ENCODE data around the gene TEAD1. TPM values are rescaled to one million over a fixed set of nuclear protein-coding genes. Genes with fewer than 3 reads are reported as not detected.

The TEAD1 gene
- total RNA-seq, 1 donor, result 176 TPM

DNA sequence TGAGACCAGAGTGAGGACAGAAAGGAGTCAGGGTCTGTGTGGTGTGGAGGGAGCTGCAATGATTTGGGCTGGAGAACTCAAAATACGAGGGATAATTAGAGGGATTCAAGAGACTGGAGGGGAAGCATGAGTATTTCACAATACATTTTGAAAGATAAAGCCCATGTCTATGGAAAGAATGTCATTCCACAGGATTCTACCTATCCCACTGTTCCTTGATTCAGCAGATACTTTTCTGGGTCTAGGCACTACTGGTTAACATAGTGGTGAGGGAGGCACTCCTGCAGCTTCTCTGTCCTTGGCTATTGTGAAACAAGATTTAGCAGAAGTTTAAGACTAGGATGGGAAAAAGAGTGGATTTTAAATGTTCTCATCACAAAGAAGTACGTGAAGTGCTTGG is 262.0 kb downstream of the TEAD1 start:
- H3K4me2 ChIP-seq (ENCODE audit: insufficient read depth, low read length), result no peak overlapping the region
- no peaks in the 10 kb centered on the region for H3K9me3 ChIP-seq (ENCODE audit: low read depth, low read length)
- H3K79me2 ChIP-seq (ENCODE audit: insufficient read depth, low read length), result peaks cover 3% of the 10 kb centered on the region
- TF ChIP-seq, protein P1, sequence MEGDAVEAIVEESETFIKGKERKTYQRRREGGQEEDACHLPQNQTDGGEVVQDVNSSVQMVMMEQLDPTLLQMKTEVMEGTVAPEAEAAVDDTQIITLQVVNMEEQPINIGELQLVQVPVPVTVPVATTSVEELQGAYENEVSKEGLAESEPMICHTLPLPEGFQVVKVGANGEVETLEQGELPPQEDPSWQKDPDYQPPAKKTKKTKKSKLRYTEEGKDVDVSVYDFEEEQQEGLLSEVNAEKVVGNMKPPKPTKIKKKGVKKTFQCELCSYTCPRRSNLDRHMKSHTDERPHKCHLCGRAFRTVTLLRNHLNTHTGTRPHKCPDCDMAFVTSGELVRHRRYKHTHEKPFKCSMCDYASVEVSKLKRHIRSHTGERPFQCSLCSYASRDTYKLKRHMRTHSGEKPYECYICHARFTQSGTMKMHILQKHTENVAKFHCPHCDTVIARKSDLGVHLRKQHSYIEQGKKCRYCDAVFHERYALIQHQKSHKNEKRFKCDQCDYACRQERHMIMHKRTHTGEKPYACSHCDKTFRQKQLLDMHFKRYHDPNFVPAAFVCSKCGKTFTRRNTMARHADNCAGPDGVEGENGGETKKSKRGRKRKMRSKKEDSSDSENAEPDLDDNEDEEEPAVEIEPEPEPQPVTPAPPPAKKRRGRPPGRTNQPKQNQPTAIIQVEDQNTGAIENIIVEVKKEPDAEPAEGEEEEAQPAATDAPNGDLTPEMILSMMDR (IDR thresholded peaks at IDR 0.05; ENCODE audit: extremely low read depth, low read depth, low read length), result no peak
- H3K4me1 ChIP-seq (ENCODE audit: insufficient read depth, low read length), result no peaks in the 10 kb centered on the region
- H3K36me3 ChIP-seq (ENCODE audit: insufficient read depth, low read length), result peaks cover 72% of the 10 kb centered on the region
- H3K4me3 ChIP-seq (ENCODE audit: insufficient read depth, low read length), result no peak overlapping the region
- H4K20me1 ChIP-seq (ENCODE audit: insufficient read depth, low read length), result no peaks in the 10 kb centered on the region
- H2AFZ ChIP-seq (ENCODE audit: low read length), result no peak overlapping the region
- H3K27ac ChIP-seq (ENCODE audit: low read depth, low read length), result no peak overlapping the region
- no peak for DNase-seq (ENCODE audit: insufficient read length, low spot score, missing footprints)
- no peaks in the 10 kb centered on the region for H3K27me3 ChIP-seq (ENCODE audit: insufficient read depth, low read length)

- TF ChIP-seq, protein P1 (IDR thresholded peaks at IDR 0.05; ENCODE audit: extremely low read depth, low read depth, low read length), result no peak
- H3K27ac ChIP-seq (ENCODE audit: low read depth, low read length), result no peak overlapping the region
- peaks cover 3% of the 10 kb centered on the region for H3K79me2 ChIP-seq (ENCODE audit: insufficient read depth, low read length)
- H3K9me3 ChIP-seq (ENCODE audit: low read depth, low read length), result no peaks in the 10 kb centered on the region
- DNase-seq (ENCODE audit: insufficient read length, low spot score, missing footprints), result no peak
- no peak overlapping the region for H3K4me3 ChIP-seq (ENCODE audit: insufficient read depth, low read length)
- no peaks in the 10 kb centered on the region for H3K27me3 ChIP-seq (ENCODE audit: insufficient read depth, low read length)
- H3K36me3 ChIP-seq (ENCODE audit: insufficient read depth, low read length), result peaks cover 75% of the 10 kb centered on the region
- H2AFZ ChIP-seq (ENCODE audit: low read length), result no peak overlapping the region
- H4K20me1 ChIP-seq (ENCODE audit: insufficient read depth, low read length), result no peaks in the 10 kb centered on the region
- H3K4me1 ChIP-seq (ENCODE audit: insufficient read depth, low read length), result no peaks in the 10 kb centered on the region
- no peak overlapping the region for H3K4me2 ChIP-seq (ENCODE audit: insufficient read depth, low read length)
Observed at GRCh38 chr11:12938590-12939247, 264.5 kb downstream of the TEAD1 start.

- Histone ChIP-seq H3K4me2 (ENCODE audit: insufficient read depth, low read length) (no peak overlapping the region), H3K27me3 (ENCODE audit: insufficient read depth, low read length) (no peaks in the 10 kb centered on the region), H4K20me1 (ENCODE audit: insufficient read depth, low read length) (no peaks in the 10 kb centered on the region), H3K4me3 (ENCODE audit: insufficient read depth, low read length) (no peak overlapping the region), H3K27ac (ENCODE audit: low read depth, low read length) (no peak overlapping the region), H3K4me1 (ENCODE audit: insufficient read depth, low read length) (no peaks in the 10 kb centered on the region), H3K36me3 (ENCODE audit: insufficient read depth, low read length) (peaks cover 61% of the 10 kb centered on the region), H2AFZ (ENCODE audit: low read length) (no peak overlapping the region), H3K9me3 (ENCODE audit: low read depth, low read length) (no peaks in the 10 kb centered on the region), H3K79me2 (ENCODE audit: insufficient read depth, low read length) (no peaks in the 10 kb centered on the region)
- TF ChIP-seq, protein P1 (IDR thresholded peaks at IDR 0.05; ENCODE audit: extremely low read depth, low read depth, low read length), result no peak
- DNase-seq (ENCODE audit: insufficient read length, low spot score, missing footprints), result no peak
Observed at GRCh38 chr11:12941671-12942070, 267.4 kb downstream of the TEAD1 start.

DNA sequence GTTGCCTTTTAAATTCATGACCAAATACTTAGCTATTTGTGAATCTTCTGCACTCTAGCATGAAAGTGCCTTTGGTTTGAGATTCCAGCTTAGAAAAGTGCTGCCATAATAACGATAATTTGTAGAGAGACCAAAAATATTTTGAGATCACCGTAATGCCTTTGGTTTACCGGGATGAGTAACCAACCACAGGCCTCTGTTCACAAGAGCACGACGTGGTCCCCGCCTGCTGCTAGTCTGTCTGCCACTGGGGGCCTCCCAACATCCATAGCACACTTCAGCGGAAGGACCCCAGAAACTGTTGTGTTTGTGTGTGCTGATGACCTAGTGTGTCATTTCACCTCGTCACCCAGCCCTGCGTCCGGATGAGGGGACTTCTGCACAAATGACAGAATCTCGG is 267.9 kb downstream of the TEAD1 start:
- H3K27me3 ChIP-seq (ENCODE audit: insufficient read depth, low read length), result no peaks in the 10 kb centered on the region
- no peaks in the 10 kb centered on the region for H3K9me3 ChIP-seq (ENCODE audit: low read depth, low read length)
- H3K27ac ChIP-seq (ENCODE audit: low read depth, low read length), result no peak overlapping the region
- no peaks in the 10 kb centered on the region for H3K79me2 ChIP-seq (ENCODE audit: insufficient read depth, low read length)
- no peaks in the 10 kb centered on the region for H3K4me1 ChIP-seq (ENCODE audit: insufficient read depth, low read length)
- DNase-seq (ENCODE audit: insufficient read length, low spot score, missing footprints), result no peak
- no peaks in the 10 kb centered on the region for H4K20me1 ChIP-seq (ENCODE audit: insufficient read depth, low read length)
- peaks cover 56% of the 10 kb centered on the region for H3K36me3 ChIP-seq (ENCODE audit: insufficient read depth, low read length)
- TF ChIP-seq, protein P1 (IDR thresholded peaks at IDR 0.05; ENCODE audit: extremely low read depth, low read depth, low read length), result no peak
- H3K4me2 ChIP-seq (ENCODE audit: insufficient read depth, low read length), result no peak overlapping the region
- no peak overlapping the region for H2AFZ ChIP-seq (ENCODE audit: low read length)
- H3K4me3 ChIP-seq (ENCODE audit: insufficient read depth, low read length), result no peak overlapping the region
